Transverse colon (tissue), 4 donors: ENCODE data around the gene ALDH3B1. TPM values are rescaled to one million over a fixed set of nuclear protein-coding genes. Genes with fewer than 3 reads are reported as not detected.

Experiments used
- DNase-seq: peaks from one replicate; pipeline ENCODE4 v3.0.0-alpha.2; 2019
- H3K27ac ChIP-seq, 4 donors: fragments of 200-600 bp; sonication (generic); 2 replicates each; pipeline ENCODE4 v1.5.1; 2016 to 2018; ENCODE audit warnings: inconsistent platforms in 4 of 4
- H3K27me3 ChIP-seq: fragments of 200-600 bp; sonication (generic); 2 replicates; pipeline ENCODE4 v1.5.1; 2017; ENCODE audit warnings: inconsistent platforms
- H3K36me3 ChIP-seq, 4 donors: fragments of 200-600 bp; sonication (generic); 2 replicates each; pipeline ENCODE4 v1.5.1; 2017 to 2019; ENCODE audit warnings: inconsistent platforms in 4 of 4
- H3K4me1 ChIP-seq, 4 donors: fragments of 200-600 bp; sonication (generic); 2 replicates each; pipeline ENCODE4 v1.5.1; 2017 to 2020; ENCODE audit warnings: inconsistent platforms in 4 of 4
- H3K4me3 ChIP-seq, 4 donors: fragments of 200-600 bp; sonication (generic); 1 replicate in 1 of 4; 2 replicates in 3 of 4; pipeline versions ENCODE4 v1.5.1 to v1.6.1; 2017 to 2019; ENCODE audit warnings: inconsistent platforms in 4 of 4
- H3K9me3 ChIP-seq, 2 donors: fragments of 200-600 bp; sonication (generic); 2 replicates each; pipeline ENCODE4 v1.5.1; 2017 to 2019; ENCODE audit warnings: inconsistent platforms in 2 of 2
- EP300 ChIP-seq: sonication (generic); formaldehyde crosslinking; IDR thresholded peaks from one replicate; pipeline ENCODE4 v1.6.1; 2017; ENCODE audit warnings: antibody characterized with exemption, low read depth
- POLR2A ChIP-seq: fragments of 450-650 bp; IDR thresholded peaks from one replicate; pipeline ENCODE4 v1.6.1; 2016; ENCODE audit warnings: antibody characterized with exemption, mild to moderate bottlenecking, moderate library complexity
- POLR2AphosphoS5 ChIP-seq, 3 donors: sonication (generic); formaldehyde crosslinking; IDR thresholded peaks; one replicate each; pipeline ENCODE4 v1.6.1; 2016; ENCODE audit warnings: antibody characterized with exemption in 3 of 3
- WGBS, 2 donors: methylation state at CpG; one replicate each; pipeline ENCODE4 v1.1.5; 2018; ENCODE audit warnings: low coverage in 1 of 2; 5-methylcytosine and 5-hydroxymethylcytosine counted together
- in situ Hi-C, 4 donors: fragments of 200-750 bp; cut with MboI; loops; one replicate each; pipeline versions ENCODE4 v1.15.0 to v1.15.1; 2017; ENCODE audit warnings: low sequenced_read_pairs in 3 of 4, low pct_ligation_motif_present in 1 of 4, low pct_unique_long_range_greater_than_20kb in 1 of 4
- intact Hi-C: fragments of 100-400 bp; cut with DNase I; formaldehyde crosslinking; loops from one replicate; pipeline ENCODE4 v1.15.1; 2023; ENCODE audit warnings: low total_unique reads
- total RNA-seq, 4 donors: library from RNA; depleted of rRNA; stranded (reverse); fragments of >200 nt; gene quantifications; one replicate each; pipeline ENCODE4 v1.1.0, GENCODE V29; 2016
- TF ChIP-seq, protein P1 (sequence below), 5 experiments: fragments of 200-600 bp in 3 of 5; fragments of 450-650 bp in 2 of 5; sonication (generic) in 3 of 5; IDR thresholded peaks; 1 replicate in 2 of 5; 2 replicates in 3 of 5; pipeline ENCODE4 v1.5.1; 2016 to 2017; ENCODE audit warnings: antibody characterized with exemption in 5 of 5, inconsistent platforms in 3 of 5, mild to moderate bottlenecking in 2 of 5, moderate library complexity in 1 of 5

Gene ALDH3B1
- total RNA-seq, 4 donors from 2014 or later: 12.1 to 14.9 (median 13.5) TPM

DNA sequence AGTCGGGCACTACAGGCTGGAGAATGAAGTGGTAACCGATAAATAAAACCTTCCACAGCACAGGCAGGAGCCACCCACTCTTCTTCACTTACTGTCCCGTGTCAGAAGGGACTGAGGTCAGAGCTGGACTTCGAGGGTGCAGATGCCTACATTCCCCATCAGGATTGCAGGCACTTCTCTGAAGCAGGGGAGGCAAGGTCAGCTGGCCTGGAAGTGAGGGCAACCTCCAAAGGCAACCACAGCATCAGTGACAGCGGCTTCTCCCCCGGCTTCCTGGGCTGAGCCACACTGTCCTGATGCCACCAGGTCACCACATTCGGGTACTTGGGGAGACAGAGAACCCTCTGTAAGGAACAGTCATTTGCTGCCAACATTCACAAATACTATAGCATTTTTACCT is 51.4 kb downstream of the ALDH3B1 start:
- H3K27ac ChIP-seq: no peak overlapping the region
- 89% methylated on average over 5 of the region's 7 CpGs; no CpG with 5 or more reads in 1 of the 2 donors for WGBS, 2 donors
- in situ Hi-C loops: no loop called here
- H3K36me3 ChIP-seq: peaks cover 0 to 69% (median 17%) of the 10 kb centered on the region in 4 donors
- no peaks in the 10 kb centered on the region for H3K4me1 ChIP-seq
- intact Hi-C loops: no loop called here
- no peak for DNase-seq
- no peaks in the 10 kb centered on the region for H3K27me3 ChIP-seq
- no peak overlapping the region for H3K4me3 ChIP-seq
- H3K9me3 ChIP-seq: no peaks in the 10 kb centered on the region
- no peak for TF ChIP-seq POLR2A
- TF ChIP-seq, protein P1, sequence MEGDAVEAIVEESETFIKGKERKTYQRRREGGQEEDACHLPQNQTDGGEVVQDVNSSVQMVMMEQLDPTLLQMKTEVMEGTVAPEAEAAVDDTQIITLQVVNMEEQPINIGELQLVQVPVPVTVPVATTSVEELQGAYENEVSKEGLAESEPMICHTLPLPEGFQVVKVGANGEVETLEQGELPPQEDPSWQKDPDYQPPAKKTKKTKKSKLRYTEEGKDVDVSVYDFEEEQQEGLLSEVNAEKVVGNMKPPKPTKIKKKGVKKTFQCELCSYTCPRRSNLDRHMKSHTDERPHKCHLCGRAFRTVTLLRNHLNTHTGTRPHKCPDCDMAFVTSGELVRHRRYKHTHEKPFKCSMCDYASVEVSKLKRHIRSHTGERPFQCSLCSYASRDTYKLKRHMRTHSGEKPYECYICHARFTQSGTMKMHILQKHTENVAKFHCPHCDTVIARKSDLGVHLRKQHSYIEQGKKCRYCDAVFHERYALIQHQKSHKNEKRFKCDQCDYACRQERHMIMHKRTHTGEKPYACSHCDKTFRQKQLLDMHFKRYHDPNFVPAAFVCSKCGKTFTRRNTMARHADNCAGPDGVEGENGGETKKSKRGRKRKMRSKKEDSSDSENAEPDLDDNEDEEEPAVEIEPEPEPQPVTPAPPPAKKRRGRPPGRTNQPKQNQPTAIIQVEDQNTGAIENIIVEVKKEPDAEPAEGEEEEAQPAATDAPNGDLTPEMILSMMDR (IDR thresholded peaks at IDR 0.05): no peak
- no peak for TF ChIP-seq EP300
- no peak for TF ChIP-seq POLR2AphosphoS5 (IDR thresholded peaks at IDR 0.05)

DNA sequence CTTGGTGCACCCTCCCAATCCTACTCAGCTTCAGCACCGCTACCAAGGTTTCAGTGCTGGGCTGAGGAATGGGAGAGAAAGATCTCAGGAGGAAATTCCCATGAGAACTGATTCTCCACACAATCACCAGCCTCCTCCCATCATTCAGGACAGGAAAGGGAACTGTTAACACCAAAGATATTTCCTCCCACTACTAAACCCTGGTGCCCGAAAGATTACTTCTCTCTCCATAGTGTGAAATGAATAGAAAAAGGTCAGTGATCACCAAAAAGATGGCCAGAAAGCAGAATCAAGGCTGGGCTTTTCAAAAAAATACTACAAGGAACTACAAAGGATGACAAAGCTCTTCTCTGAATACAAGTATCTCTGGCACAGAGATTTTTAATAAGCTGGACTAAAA is 54.8 kb downstream of the ALDH3B1 start:
- in situ Hi-C loops (no loop called here), intact Hi-C loops (no loop called here)
- no peaks in the 10 kb centered on the region for H3K9me3 ChIP-seq
- H3K4me3 ChIP-seq: no peak overlapping the region
- WGBS, 2 donors: 67 to 84% methylated on average over 1 to 2 of the region's 2 CpGs
- H3K4me1 ChIP-seq: no peaks in the 10 kb centered on the region
- H3K27ac ChIP-seq: no peak overlapping the region
- H3K27me3 ChIP-seq: no peaks in the 10 kb centered on the region
- peaks cover 0 to 85% (median 32%) of the 10 kb centered on the region in 4 donors for H3K36me3 ChIP-seq
- no peak for DNase-seq
- TF ChIP-seq POLR2AphosphoS5 (IDR thresholded peaks at IDR 0.05) (no peak), EP300 (no peak), POLR2A (no peak)
- TF ChIP-seq, protein P1 (IDR thresholded peaks at IDR 0.05): no peak

DNA sequence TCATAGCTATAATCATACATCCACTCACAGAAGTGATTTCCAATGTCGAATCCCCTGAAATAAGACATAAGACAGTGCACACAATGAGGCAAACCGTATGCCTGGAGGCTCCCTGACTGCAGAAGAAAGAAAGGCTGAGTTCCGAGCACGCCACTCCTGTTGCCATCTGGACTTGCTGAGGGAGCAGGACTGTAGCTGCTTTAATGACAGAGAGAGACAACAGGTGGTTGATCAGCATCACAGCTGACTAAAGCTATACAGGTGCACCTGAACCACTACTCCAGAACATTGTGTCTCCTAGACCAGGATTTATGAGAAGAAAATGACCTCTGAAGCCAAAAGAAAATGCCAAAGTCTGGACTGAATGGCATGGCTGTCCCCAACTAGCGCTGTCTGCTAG is 55.7 kb downstream of the ALDH3B1 start:
- Histone ChIP-seq H3K36me3 (peaks cover 0 to 85% (median 36%) of the 10 kb centered on the region in 4 donors), H3K27ac (no peak overlapping the region), H3K4me1 (no peaks in the 10 kb centered on the region), H3K27me3 (no peaks in the 10 kb centered on the region), H3K4me3 (no peak overlapping the region), H3K9me3 (no peaks in the 10 kb centered on the region)
- intact Hi-C loops (no loop called here), in situ Hi-C loops (no loop called here)
- no peak for DNase-seq
- no peak for TF ChIP-seq POLR2AphosphoS5 (IDR thresholded peaks at IDR 0.05)
- no peak for TF ChIP-seq POLR2A
- TF ChIP-seq, protein P1 (IDR thresholded peaks at IDR 0.05): no peak
- 96 to 100% methylated on average over 1 to 5 of the region's 5 CpGs for WGBS, 2 donors

DNA sequence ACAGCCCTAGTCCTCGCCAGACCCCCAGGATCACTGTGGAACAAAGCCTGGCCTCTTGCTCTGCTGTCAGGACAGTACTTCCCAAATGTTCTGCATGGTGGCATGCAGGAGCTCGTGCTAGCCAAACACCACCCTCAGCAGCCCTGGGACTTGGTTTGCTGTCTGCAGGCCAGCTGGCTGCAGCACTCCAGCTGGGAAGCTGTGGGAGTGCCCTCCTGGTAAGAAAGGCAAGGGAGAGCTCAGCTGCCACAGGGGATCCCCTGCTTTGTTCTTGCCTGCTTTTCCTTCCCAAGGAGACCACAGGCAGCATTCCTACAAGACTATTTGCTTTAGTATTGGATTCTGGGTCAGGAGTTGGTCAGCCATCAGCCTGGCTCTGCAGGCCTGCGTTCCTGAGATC is 56.6 kb downstream of the ALDH3B1 start:
- TF ChIP-seq EP300 (no peak), POLR2A (no peak), POLR2AphosphoS5 (IDR thresholded peaks at IDR 0.05) (no peak)
- peaks cover 0 to 82% (median 34%) of the 10 kb centered on the region in 4 donors for H3K36me3 ChIP-seq
- WGBS, 2 donors: 91 to 100% methylated on average over 1 to 3 of the region's 3 CpGs
- no peak for DNase-seq
- no peak overlapping the region for H3K27ac ChIP-seq
- no peaks in the 10 kb centered on the region for H3K4me1 ChIP-seq
- H3K27me3 ChIP-seq: no peaks in the 10 kb centered on the region
- in situ Hi-C loops: no loop called here
- H3K9me3 ChIP-seq: no peaks in the 10 kb centered on the region
- H3K4me3 ChIP-seq: no peak overlapping the region
- intact Hi-C loops: no loop called here

DNA sequence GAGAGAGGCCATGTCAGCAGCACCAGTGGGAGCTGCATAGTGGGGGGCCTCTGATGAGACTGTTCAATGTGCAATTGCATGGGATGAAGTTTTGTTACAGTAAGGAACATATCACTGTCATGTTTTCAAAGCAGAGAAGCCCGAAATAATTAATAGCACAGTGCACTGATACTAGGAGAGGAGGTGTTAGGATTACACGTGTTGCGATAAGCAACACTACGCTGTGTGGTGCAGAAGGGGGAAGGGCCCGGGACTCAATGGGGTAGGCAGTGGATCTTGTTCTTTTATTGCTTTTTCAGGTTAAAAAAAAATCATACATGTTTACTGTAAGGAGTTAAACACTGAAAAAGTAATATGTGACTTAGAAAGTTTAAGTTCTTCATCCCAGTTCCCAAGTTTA is 57.9 kb downstream of the ALDH3B1 start:
- in situ Hi-C loops: no loop called here
- DNase-seq: no peak

More for the DNA sequence above, 57.9 kb downstream of the ALDH3B1 start:
- no peak overlapping the region for H3K27ac ChIP-seq
- no peaks in the 10 kb centered on the region for H3K4me1 ChIP-seq
- H3K36me3 ChIP-seq: peaks cover 0 to 75% (median 35%) of the 10 kb centered on the region in 4 donors
- H3K9me3 ChIP-seq: no peaks in the 10 kb centered on the region
- no peaks in the 10 kb centered on the region for H3K27me3 ChIP-seq
- H3K4me3 ChIP-seq: no peak overlapping the region
- no peak for TF ChIP-seq EP300
- TF ChIP-seq POLR2AphosphoS5 (IDR thresholded peaks at IDR 0.05): no peak
- TF ChIP-seq, protein P1 (IDR thresholded peaks at IDR 0.05): no peak
- no peak for TF ChIP-seq POLR2A
- intact Hi-C loops: no loop called here
- WGBS, 2 donors: 94 to 100% methylated on average over 5 of the region's 5 CpGs
